IPS-15b (cell line): ENCODE data around the gene RBM20.

Experiments used
- H3K27me3 ChIP-seq: one replicate; pipeline ENCODE4 v1.6.1; 2013; ENCODE audit warnings: low read length; ENCODE audit not compliant: control insufficient read depth, insufficient read depth
- H3K36me3 ChIP-seq: one replicate; pipeline ENCODE4 v1.6.1; 2013; ENCODE audit warnings: low read length; ENCODE audit not compliant: control insufficient read depth, insufficient read depth
- H3K4me1 ChIP-seq: one replicate; pipeline ENCODE4 v1.6.1; 2013; ENCODE audit warnings: mild to moderate bottlenecking, low read length; ENCODE audit not compliant: control insufficient read depth, insufficient read depth
- H3K4me3 ChIP-seq: one replicate; pipeline ENCODE4 v1.5.1; 2013; ENCODE audit warnings: low read depth, low read length
- H3K9ac ChIP-seq: one replicate; pipeline ENCODE4 v1.6.1; 2013; ENCODE audit warnings: low read depth, mild to moderate bottlenecking, low read length
- H3K9me3 ChIP-seq: one replicate; pipeline ENCODE4 v1.6.1; 2013; ENCODE audit warnings: mild to moderate bottlenecking, low read length; ENCODE audit not compliant: control insufficient read depth, insufficient read depth

RBM20 gene

DNA sequence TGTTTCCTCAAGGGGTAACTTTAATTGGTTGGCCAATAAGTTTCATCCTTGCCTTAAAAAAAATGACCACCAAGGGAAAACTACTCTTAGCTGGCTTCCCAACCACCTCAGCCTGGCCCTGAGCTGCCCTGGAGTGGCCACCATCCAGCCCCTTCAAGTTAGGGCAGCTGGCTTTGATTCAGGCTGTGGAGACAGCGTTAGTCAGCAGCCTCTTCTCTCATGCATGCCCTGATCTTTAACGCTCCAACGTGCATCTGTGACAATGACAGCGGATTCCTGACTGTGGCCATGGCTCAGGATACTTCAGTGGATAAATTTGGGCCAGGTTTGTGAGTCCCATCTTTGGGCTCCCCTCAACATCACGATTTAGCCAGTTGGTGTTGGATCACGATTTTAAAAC, 111.6 kb downstream of the RBM20 start:
- Histone ChIP-seq H3K27me3 (no peaks in the 10 kb centered on the region), H3K9me3 (no peaks in the 10 kb centered on the region), H3K9ac (no peak overlapping the region), H3K4me1 (no peaks in the 10 kb centered on the region), H3K36me3 (no peaks in the 10 kb centered on the region), H3K4me3 (no peak overlapping the region)

DNA sequence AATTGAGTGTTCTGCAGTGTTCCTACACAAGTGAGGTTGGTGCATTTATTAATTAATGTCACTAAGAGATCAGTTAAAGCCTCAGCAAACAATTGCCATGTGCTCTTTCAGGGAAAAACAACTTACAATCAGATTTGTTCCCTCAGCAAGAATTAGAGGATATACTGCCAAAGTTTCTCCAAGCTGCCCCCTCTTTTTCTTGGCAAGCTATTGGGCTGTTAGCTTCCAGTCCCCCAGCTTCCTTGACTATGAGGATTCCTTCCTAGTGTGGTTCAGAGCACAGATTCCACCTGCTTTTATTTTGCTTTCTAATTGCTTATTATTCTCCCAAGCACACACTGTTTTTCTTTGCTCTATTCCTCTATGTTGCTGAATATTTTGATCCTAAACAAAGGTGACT, 112.7 kb downstream of the RBM20 start:
- Histone ChIP-seq H3K4me3 (no peak overlapping the region), H3K36me3 (no peaks in the 10 kb centered on the region), H3K9me3 (no peaks in the 10 kb centered on the region), H3K27me3 (no peaks in the 10 kb centered on the region), H3K9ac (no peak overlapping the region), H3K4me1 (no peaks in the 10 kb centered on the region)

DNA sequence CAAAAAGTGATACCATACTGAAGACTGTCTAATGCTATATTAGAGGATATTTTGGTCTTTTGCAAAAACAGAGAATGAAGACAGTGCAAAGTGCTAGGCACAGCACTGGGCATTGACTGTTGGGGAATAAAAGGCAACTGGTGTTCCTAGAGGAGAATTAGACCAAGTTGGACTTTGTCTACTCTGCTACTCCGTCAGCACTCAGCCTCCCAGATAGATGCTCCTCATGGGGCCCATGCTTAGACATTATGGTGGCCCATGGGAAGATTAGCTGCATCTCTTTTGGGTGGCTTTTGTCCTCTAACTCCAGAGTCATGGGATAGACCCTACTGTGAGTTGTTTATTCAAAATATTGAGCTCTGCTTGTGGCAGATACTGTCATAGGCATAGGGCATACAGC, 113.5 kb downstream of the RBM20 start:
- Histone ChIP-seq H3K9ac (no peak overlapping the region), H3K4me1 (no peaks in the 10 kb centered on the region), H3K27me3 (no peaks in the 10 kb centered on the region), H3K4me3 (no peak overlapping the region), H3K9me3 (no peaks in the 10 kb centered on the region), H3K36me3 (no peaks in the 10 kb centered on the region)

DNA sequence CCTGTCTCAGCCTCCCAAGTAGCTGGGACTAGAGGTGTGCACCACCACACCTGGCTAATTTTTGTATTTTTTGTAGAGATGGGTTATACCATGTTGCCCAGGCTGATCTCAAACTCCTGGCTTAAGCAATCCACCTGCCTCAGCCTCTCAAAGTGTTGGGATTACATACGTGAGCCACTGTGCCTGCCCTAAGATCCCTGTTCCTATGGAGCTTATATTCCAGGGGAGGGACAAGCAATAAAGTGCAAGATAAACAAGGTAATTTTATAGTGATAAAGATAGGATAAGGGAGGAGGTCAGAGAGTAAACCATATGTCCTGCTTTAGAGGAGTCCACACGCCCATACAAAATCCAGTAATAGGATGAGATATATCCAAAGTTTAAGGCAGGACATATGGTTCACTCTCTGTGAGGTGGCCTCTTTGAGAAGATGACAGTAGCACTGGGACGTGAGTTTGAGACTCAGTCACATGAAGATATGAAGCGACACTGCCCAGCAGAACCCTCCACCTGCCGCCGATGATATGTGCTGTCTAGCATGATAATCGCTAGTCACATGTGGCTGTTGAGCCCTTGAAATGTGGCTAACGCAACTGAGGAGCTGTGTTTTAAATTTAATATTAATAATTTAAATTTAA, 114.1 kb downstream of the RBM20 start:
- H3K4me1 ChIP-seq: no peaks in the 10 kb centered on the region
- H3K9me3 ChIP-seq: no peaks in the 10 kb centered on the region
- H3K4me3 ChIP-seq: no peak overlapping the region
- H3K9ac ChIP-seq: no peak overlapping the region
- H3K36me3 ChIP-seq: no peaks in the 10 kb centered on the region
- H3K27me3 ChIP-seq: no peaks in the 10 kb centered on the region

DNA sequence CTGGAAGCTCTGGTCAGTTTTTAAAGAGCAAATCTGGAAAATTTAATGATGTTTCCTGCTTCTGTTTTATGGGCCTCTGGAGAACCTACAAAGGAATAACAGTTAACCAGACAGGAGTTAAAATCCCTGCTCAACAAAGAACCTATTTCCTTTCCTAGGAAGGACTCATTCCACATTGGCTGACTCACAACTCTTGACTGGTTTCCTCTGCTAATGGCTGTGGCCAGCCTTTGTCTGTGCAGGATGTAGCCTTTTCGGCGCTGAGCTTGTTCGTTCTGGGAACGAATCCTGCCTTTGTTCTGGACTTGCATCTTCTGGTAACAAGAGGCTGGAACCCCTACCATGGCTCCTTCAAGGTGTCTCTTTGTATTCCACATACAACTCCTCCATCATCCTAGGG, 114.8 kb downstream of the RBM20 start:
- Histone ChIP-seq H3K9me3 (no peaks in the 10 kb centered on the region), H3K27me3 (no peaks in the 10 kb centered on the region), H3K4me1 (no peaks in the 10 kb centered on the region), H3K36me3 (no peaks in the 10 kb centered on the region), H3K9ac (no peak overlapping the region), H3K4me3 (no peak overlapping the region)

DNA sequence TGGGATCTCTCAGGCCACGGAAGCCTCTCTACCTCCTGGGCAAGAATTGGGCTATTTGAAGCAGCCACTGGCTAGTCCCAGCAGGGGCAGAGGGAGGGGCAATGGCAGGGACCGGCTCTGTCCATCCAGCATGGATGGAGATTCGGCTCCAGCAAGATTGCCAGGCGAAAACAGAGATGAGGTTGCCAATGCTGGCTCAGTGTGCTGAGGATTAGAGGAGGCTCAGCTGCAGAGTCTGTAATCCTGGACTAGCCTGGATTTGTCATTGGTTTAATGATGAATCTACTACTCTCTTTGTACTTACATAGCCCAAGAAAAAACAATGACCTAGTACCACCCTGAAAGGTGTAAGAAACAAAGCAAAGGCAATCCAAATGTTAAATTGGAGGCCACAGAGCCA, 115.4 kb downstream of the RBM20 start:
- no peak overlapping the region for H3K4me3 ChIP-seq
- H3K36me3 ChIP-seq: no peaks in the 10 kb centered on the region
- no peaks in the 10 kb centered on the region for H3K27me3 ChIP-seq
- H3K4me1 ChIP-seq: no peaks in the 10 kb centered on the region
- H3K9ac ChIP-seq: no peak overlapping the region
- H3K9me3 ChIP-seq: no peaks in the 10 kb centered on the region

GRCh38 chr10:110762109-110762848, 118.1 kb downstream of the RBM20 start:
- H3K9me3 ChIP-seq: no peaks in the 10 kb centered on the region
- no peak overlapping the region for H3K9ac ChIP-seq
- no peak overlapping the region for H3K4me3 ChIP-seq
- H3K4me1 ChIP-seq: no peaks in the 10 kb centered on the region
- H3K36me3 ChIP-seq: no peaks in the 10 kb centered on the region
- no peaks in the 10 kb centered on the region for H3K27me3 ChIP-seq

DNA sequence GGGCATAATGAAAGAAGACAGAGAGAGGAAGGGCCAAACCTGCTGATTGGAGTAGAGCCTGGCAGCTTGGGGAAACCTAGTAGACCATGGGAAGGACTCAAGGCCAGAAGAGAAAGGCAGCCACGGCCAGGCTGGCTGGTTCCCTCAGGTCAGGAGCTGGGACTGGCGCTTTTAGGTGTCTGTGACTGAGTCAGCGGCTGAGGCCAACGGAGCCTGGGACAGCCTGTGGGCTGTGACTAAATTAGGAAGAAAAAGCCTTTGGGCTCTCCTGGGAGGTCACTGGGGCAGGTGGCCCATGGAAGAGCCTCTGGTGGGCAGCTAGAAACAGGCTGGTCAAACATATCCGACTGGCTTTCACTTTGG, 118.7 kb downstream of the RBM20 start:
- Histone ChIP-seq H3K27me3 (no peaks in the 10 kb centered on the region), H3K9ac (no peak overlapping the region), H3K4me1 (no peaks in the 10 kb centered on the region), H3K36me3 (no peaks in the 10 kb centered on the region), H3K9me3 (no peaks in the 10 kb centered on the region), H3K4me3 (no peak overlapping the region)

DNA sequence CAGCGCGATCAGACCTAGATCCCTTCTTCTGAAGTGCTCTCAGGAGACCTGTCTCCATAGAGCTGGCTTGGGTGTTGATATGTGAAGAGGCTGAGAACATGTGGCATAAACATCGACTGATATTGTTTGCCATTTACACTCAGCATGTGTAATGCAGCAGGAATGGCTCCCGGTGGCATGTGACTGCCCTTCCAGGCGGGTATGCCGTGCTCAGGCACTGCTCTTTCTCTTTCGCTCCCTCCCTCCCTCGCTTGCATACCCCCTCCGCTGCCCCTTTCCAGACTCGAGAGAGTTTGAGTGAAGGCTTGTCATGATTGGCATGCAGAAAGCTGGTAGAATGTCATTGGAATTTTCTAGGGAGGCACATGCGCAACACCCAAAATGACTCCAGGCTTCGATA, 120.2 kb downstream of the RBM20 start:
- H3K36me3 ChIP-seq: no peaks in the 10 kb centered on the region
- no peaks in the 10 kb centered on the region for H3K9me3 ChIP-seq
- no peaks in the 10 kb centered on the region for H3K27me3 ChIP-seq
- no peak overlapping the region for H3K9ac ChIP-seq
- H3K4me1 ChIP-seq: no peaks in the 10 kb centered on the region
- H3K4me3 ChIP-seq: no peak overlapping the region

- no peak overlapping the region for H3K4me3 ChIP-seq
- no peaks in the 10 kb centered on the region for H3K27me3 ChIP-seq
- H3K9me3 ChIP-seq: no peaks in the 10 kb centered on the region
- H3K4me1 ChIP-seq: no peaks in the 10 kb centered on the region
- H3K36me3 ChIP-seq: no peaks in the 10 kb centered on the region
- no peak overlapping the region for H3K9ac ChIP-seq
Observed at GRCh38 chr10:110764793-110765512, 120.8 kb downstream of the RBM20 start.

GRCh38 chr10:110765513-110766319, 121.6 kb downstream of the RBM20 start:
- H3K27me3 ChIP-seq: no peaks in the 10 kb centered on the region
- H3K36me3 ChIP-seq: no peaks in the 10 kb centered on the region
- H3K9me3 ChIP-seq: no peaks in the 10 kb centered on the region
- no peaks in the 10 kb centered on the region for H3K4me1 ChIP-seq
- no peak overlapping the region for H3K4me3 ChIP-seq
- H3K9ac ChIP-seq: no peak overlapping the region
